HG02763 (cell line): ENCODE data around the gene DCAF8.

Experiments
- ATAC-seq: cut with Tn5 transposase; IDR thresholded peaks from one replicate; pipeline ENCODE4 v1.9.1; 2021; ENCODE audit warnings: mild to moderate bottlenecking, moderate library complexity; ENCODE audit not compliant: unreplicated experiment

The DCAF8 gene

GRCh38 chr1:160227034-160227433 lies 35.3 kb downstream of the DCAF8 start:
- no peak for ATAC-seq

- ATAC-seq = no peak
Observed at GRCh38 chr1:160226623-160227022, 35.7 kb downstream of the DCAF8 start.

- no peak for ATAC-seq
Observed at GRCh38 chr1:160225345-160225744, 37.0 kb downstream of the DCAF8 start.

- ATAC-seq = no peak
Observed at GRCh38 chr1:160224606-160225005, 37.7 kb downstream of the DCAF8 start.

GRCh38 chr1:160222546-160222945 lies 39.8 kb downstream of the DCAF8 start:
- ATAC-seq = no peak

- no peak for ATAC-seq
Observed at GRCh38 chr1:160221089-160221488, 41.3 kb downstream of the DCAF8 start.

- no peak for ATAC-seq
Observed at GRCh38 chr1:160220301-160220700, 42.0 kb downstream of the DCAF8 start.

GRCh38 chr1:160219062-160219929 lies 43.1 kb downstream of the DCAF8 start:
- no peak for ATAC-seq

GRCh38 chr1:160217481-160218051 lies 44.8 kb downstream of the DCAF8 start:
- no peak for ATAC-seq

GRCh38 chr1:160216301-160216700 lies 46.0 kb downstream of the DCAF8 start:
- no peak for ATAC-seq

- ATAC-seq = no peak
Observed at GRCh38 chr1:160214481-160215140, 47.7 kb downstream of the DCAF8 start.

GRCh38 chr1:160211046-160211790 lies 51.1 kb downstream of the DCAF8 start:
- ATAC-seq = no peak

- no peak for ATAC-seq
Observed at GRCh38 chr1:160210561-160210960, 51.8 kb downstream of the DCAF8 start.

GRCh38 chr1:160209321-160210046 lies 52.9 kb downstream of the DCAF8 start:
- no peak for ATAC-seq

- no peak for ATAC-seq
Observed at GRCh38 chr1:160208557-160209320, 53.6 kb downstream of the DCAF8 start.

- no peak for ATAC-seq
Observed at GRCh38 chr1:160207771-160208556, 54.4 kb downstream of the DCAF8 start.

- ATAC-seq = no peak
Observed at GRCh38 chr1:160207118-160207650, 55.2 kb downstream of the DCAF8 start.

GRCh38 chr1:160206421-160207117 lies 55.8 kb downstream of the DCAF8 start:
- ATAC-seq = no peak
